Left renal cortex interstitium (tissue), 4 donors: ENCODE data around the gene PRSS38. TPM values are rescaled to one million over a fixed set of nuclear protein-coding genes. Genes with fewer than 3 reads are reported as not detected.

Experiments
- DNase-seq, 4 donors: peaks; one replicate each; pipeline ENCODE4 v3.0.0-alpha.2; 2013; ENCODE audit warnings: low read depth in 4 of 4, low spot score in 2 of 4, missing footprints in 1 of 4
- polyA plus RNA-seq, 4 donors: library from polyadenylated mRNA; unstranded; fragments of 120-200 nt; gene quantifications; one replicate each; pipeline ENCODE4 v1.2.1, GENCODE V29; 2013; ENCODE audit not compliant: insufficient read length in 4 of 4

The PRSS38 gene
- polyA plus RNA-seq, 4 donors, result not detected

GRCh38 chr1:227792216-227793078 is 23.0 kb upstream of the PRSS38 start:
- no peak for DNase-seq

- no peak for DNase-seq
Measured at GRCh38 chr1:227793079-227793947, 22.2 kb upstream of the PRSS38 start.

- no peak for DNase-seq
Measured at GRCh38 chr1:227793948-227794816, 21.3 kb upstream of the PRSS38 start.

- DNase-seq, result no peak
Measured at GRCh38 chr1:227794817-227795192, 20.7 kb upstream of the PRSS38 start.

GRCh38 chr1:227795732-227796131 is 19.7 kb upstream of the PRSS38 start:
- no peak for DNase-seq

GRCh38 chr1:227796359-227796915 is 19.0 kb upstream of the PRSS38 start:
- DNase-seq, result no peak

- no peak for DNase-seq
Measured at GRCh38 chr1:227797144-227797543, 18.3 kb upstream of the PRSS38 start.

- DNase-seq, result no peak
Measured at GRCh38 chr1:227797625-227798024, 17.9 kb upstream of the PRSS38 start.

- DNase-seq, result no peak
Measured at GRCh38 chr1:227798078-227798802, 17.2 kb upstream of the PRSS38 start.

- DNase-seq, result no peak
Measured at GRCh38 chr1:227799756-227800155, 15.7 kb upstream of the PRSS38 start.

- no peak for DNase-seq
Measured at GRCh38 chr1:227803933-227804332, 11.5 kb upstream of the PRSS38 start.

- DNase-seq, result no peak
Measured at GRCh38 chr1:227805606-227806197, 9.8 kb upstream of the PRSS38 start.

- no peak for DNase-seq
Measured at GRCh38 chr1:227808566-227808965, 6.9 kb upstream of the PRSS38 start.

GRCh38 chr1:227809026-227809425 is 6.4 kb upstream of the PRSS38 start:
- DNase-seq, result no peak

GRCh38 chr1:227813962-227814361 is 1.5 kb upstream of the PRSS38 start:
- DNase-seq, result no peak

GRCh38 chr1:227816750-227817446 is 1.4 kb downstream of the PRSS38 start:
- no peak for DNase-seq

GRCh38 chr1:227823537-227823936 is 8.1 kb downstream of the PRSS38 start:
- no peak for DNase-seq

- no peak for DNase-seq
Measured at GRCh38 chr1:227824204-227824603, 8.7 kb downstream of the PRSS38 start.

GRCh38 chr1:227828786-227829185 is 13.3 kb downstream of the PRSS38 start:
- no peak for DNase-seq
